Psoas muscle (tissue), 8 donors: ENCODE data around the gene ALB. TPM values are rescaled to one million over a fixed set of nuclear protein-coding genes. Genes with fewer than 3 reads are reported as not detected.

ENCODE experiments used
- ATAC-seq, 4 donors: fragments of 200-7000 bp; cut with Tn5 transposase; one replicate each; pipeline ENCODE4 v1.9.1; 2020; ENCODE audit warnings: moderate library complexity in 3 of 4, mild to moderate bottlenecking in 2 of 4
- DNase-seq, 2 donors: peaks; one replicate each; pipeline ENCODE4 v3.0.0-alpha.2; 2020
- H3K27ac ChIP-seq: fragments of 200-600 bp; one replicate; pipeline ENCODE4 v1.8.0; 2022
- H3K27me3 ChIP-seq, 3 donors: fragments of 200-600 bp in 1 of 3; one replicate each; pipeline versions ENCODE4 v1.6.1 to v1.8.0; 2013 to 2022; ENCODE audit warnings: low read length in 2 of 3, mild to moderate bottlenecking in 2 of 3, moderate library complexity in 1 of 3; ENCODE audit not compliant: insufficient read depth in 3 of 3
- H3K36me3 ChIP-seq, 2 donors: fragments of 200-600 bp in 1 of 2; one replicate each; pipeline versions ENCODE4 v1.6.1 to v1.8.0; 2013 to 2022; ENCODE audit warnings: low read depth in 1 of 2, mild to moderate bottlenecking in 1 of 2, moderate library complexity in 1 of 2; ENCODE audit not compliant: insufficient read depth in 1 of 2
- H3K4me1 ChIP-seq: fragments of 200-600 bp; one replicate; pipeline ENCODE4 v1.8.0; 2022
- H3K4me3 ChIP-seq: fragments of 200-600 bp; one replicate; pipeline ENCODE4 v1.8.0; 2022; ENCODE audit warnings: mild to moderate bottlenecking
- H3K9me3 ChIP-seq: fragments of 200-600 bp; one replicate; pipeline ENCODE4 v1.8.0; 2022
- WGBS, 3 donors: extraction: QIAGEN DNeasy Blood & Tissue Kit; methylation state at CpG; one replicate each; pipeline versions ENCODE4 v1.1.6 to v1.1.7; 2013; 5-methylcytosine and 5-hydroxymethylcytosine counted together
- intact Hi-C, 2 donors: fragments of 100-400 bp; cut with DNase I; formaldehyde crosslinking; loops; one replicate each; pipeline versions ENCODE4 v1.11.0 to v1.14.2; 2022
- polyA plus RNA-seq, 3 donors: library from polyadenylated mRNA; stranded (reverse); fragments of 200-250 nt; gene quantifications; one replicate each; pipeline ENCODE4 v1.2.3, GENCODE V29; 2013
- total RNA-seq, 4 donors: library from RNA; stranded (reverse); fragmentation: NEBNext Ultra II Directional in 2 of 4; extraction: Animal tissue kit (Norgen Biotek cat#: 25700) in 2 of 4; gene quantifications; one replicate each; pipeline versions ENCODE4 v1.2.1 to v1.2.4, GENCODE V29; 2021 to 2023
- TF ChIP-seq, protein P1 (sequence below): fragments of 200-600 bp; IDR thresholded peaks from one replicate; pipeline ENCODE4 v1.8.0; 2022; ENCODE audit warnings: antibody characterized with exemption
- donor health status: healthy with polysubstance abuse.
- donor health status: DM: no; HTN: no; CAD: no; lungs with moderate emphysema.
- donor health status: Bipolar disorder and iron deficiency.
- donor health status: healthy.
- donor health status: DM: yes; HTN: yes; CAD: no.
- donor health status: DM: no; HTN: no; CAD: no.
- donor health status: DM: no; HTN: no; CAD: no.
- donor health status: DM: yes; HTN: yes; CAD: no.

ALB gene
- total and polyA plus RNA-seq, 7 donors: 5.4 to 5.9 TPM; not detected in 5

DNA sequence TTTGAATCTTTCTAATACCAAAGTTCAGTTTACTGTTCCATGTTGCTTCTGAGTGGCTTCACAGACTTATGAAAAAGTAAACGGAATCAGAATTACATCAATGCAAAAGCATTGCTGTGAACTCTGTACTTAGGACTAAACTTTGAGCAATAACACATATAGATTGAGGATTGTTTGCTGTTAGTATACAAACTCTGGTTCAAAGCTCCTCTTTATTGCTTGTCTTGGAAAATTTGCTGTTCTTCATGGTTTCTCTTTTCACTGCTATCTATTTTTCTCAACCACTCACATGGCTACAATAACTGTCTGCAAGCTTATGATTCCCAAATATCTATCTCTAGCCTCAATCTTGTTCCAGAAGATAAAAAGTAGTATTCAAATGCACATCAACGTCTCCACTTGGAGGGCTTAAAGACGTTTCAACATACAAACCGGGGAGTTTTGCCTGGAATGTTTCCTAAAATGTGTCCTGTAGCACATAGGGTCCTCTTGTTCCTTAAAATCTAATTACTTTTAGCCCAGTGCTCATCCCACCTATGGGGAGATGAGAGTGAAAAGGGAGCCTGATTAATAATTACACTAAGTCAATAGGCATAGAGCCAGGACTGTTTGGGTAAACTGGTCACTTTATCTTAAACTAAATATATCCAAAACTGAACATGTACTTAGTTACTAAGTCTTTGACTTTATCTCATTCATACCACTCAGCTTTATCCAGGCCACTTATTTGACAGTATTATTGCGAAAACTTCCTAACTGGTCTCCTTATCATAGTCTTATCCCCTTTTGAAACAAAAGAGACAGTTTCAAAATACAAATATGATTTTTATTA lies 28.3 kb downstream of the ALB start:
- H3K27ac ChIP-seq: no peak overlapping the region
- ATAC-seq: no peak
- no peak for DNase-seq
- H3K36me3 ChIP-seq: no peaks in the 10 kb centered on the region
- TF ChIP-seq, protein P1, sequence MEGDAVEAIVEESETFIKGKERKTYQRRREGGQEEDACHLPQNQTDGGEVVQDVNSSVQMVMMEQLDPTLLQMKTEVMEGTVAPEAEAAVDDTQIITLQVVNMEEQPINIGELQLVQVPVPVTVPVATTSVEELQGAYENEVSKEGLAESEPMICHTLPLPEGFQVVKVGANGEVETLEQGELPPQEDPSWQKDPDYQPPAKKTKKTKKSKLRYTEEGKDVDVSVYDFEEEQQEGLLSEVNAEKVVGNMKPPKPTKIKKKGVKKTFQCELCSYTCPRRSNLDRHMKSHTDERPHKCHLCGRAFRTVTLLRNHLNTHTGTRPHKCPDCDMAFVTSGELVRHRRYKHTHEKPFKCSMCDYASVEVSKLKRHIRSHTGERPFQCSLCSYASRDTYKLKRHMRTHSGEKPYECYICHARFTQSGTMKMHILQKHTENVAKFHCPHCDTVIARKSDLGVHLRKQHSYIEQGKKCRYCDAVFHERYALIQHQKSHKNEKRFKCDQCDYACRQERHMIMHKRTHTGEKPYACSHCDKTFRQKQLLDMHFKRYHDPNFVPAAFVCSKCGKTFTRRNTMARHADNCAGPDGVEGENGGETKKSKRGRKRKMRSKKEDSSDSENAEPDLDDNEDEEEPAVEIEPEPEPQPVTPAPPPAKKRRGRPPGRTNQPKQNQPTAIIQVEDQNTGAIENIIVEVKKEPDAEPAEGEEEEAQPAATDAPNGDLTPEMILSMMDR: no peak
- no peaks in the 10 kb centered on the region for H3K27me3 ChIP-seq
- H3K9me3 ChIP-seq: no peaks in the 10 kb centered on the region
- no peak overlapping the region for H3K4me3 ChIP-seq
- no peaks in the 10 kb centered on the region for H3K4me1 ChIP-seq
- intact Hi-C loops: no loop called here
- WGBS, 3 donors: 71 to 83% (median 80%) methylated on average over 5 of the region's 5 CpGs

DNA sequence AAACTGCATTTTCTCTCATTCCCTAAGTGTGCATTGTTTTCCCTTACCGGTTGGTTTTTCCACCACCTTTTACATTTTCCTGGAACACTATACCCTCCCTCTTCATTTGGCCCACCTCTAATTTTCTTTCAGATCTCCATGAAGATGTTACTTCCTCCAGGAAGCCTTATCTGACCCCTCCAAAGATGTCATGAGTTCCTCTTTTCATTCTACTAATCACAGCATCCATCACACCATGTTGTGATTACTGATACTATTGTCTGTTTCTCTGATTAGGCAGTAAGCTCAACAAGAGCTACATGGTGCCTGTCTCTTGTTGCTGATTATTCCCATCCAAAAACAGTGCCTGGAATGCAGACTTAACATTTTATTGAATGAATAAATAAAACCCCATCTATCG lies 29.1 kb downstream of the ALB start:
- Histone ChIP-seq H3K4me1 (no peaks in the 10 kb centered on the region), H3K27me3 (no peaks in the 10 kb centered on the region), H3K9me3 (no peaks in the 10 kb centered on the region), H3K27ac (no peak overlapping the region), H3K4me3 (no peak overlapping the region), H3K36me3 (no peaks in the 10 kb centered on the region)
- intact Hi-C loops: no loop called here
- TF ChIP-seq, protein P1: no peak
- DNase-seq (no peak), ATAC-seq (no peak)
- 83 to 87% (median 86%) methylated on average over 2 of the region's 2 CpGs for WGBS, 3 donors

DNA sequence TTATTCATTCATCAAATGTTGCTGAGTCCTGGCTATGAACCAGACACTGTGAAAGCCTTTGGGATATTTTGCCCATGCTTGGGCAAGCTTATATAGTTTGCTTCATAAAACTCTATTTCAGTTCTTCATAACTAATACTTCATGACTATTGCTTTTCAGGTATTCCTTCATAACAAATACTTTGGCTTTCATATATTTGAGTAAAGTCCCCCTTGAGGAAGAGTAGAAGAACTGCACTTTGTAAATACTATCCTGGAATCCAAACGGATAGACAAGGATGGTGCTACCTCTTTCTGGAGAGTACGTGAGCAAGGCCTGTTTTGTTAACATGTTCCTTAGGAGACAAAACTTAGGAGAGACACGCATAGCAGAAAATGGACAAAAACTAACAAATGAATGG lies 30.2 kb downstream of the ALB start:
- no peak for ATAC-seq
- DNase-seq: no peak
- TF ChIP-seq, protein P1: no peak
- no peaks in the 10 kb centered on the region for H3K9me3 ChIP-seq
- H3K27me3 ChIP-seq: no peaks in the 10 kb centered on the region
- WGBS, 3 donors: 43 to 44% (median 43%) methylated on average over 3 of the region's 3 CpGs
- intact Hi-C loops: no loop called here
- no peak overlapping the region for H3K27ac ChIP-seq
- H3K36me3 ChIP-seq: no peaks in the 10 kb centered on the region
- no peak overlapping the region for H3K4me3 ChIP-seq
- no peaks in the 10 kb centered on the region for H3K4me1 ChIP-seq

DNA sequence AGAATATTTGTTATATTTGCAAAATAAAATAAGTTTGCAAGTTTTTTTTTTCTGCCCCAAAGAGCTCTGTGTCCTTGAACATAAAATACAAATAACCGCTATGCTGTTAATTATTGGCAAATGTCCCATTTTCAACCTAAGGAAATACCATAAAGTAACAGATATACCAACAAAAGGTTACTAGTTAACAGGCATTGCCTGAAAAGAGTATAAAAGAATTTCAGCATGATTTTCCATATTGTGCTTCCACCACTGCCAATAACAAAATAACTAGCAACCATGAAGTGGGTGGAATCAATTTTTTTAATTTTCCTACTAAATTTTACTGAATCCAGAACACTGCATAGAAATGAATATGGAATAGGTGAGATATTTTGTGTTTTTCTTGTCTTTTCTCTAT lies 31.9 kb downstream of the ALB start, which contains the start of gene AFP:
TSS of gene AFP (plus strand) at position 238 of the 400 bp plus-strand sequence. CDS start at position 280, 42 bp downstream.
- Histone ChIP-seq H3K4me1 (no peaks in the 10 kb centered on the region), H3K27me3 (no peaks in the 10 kb centered on the region), H3K4me3 (no peak within 1 kb of the TSS), H3K27ac (no peak within 1 kb of the TSS), H3K9me3 (no peaks in the 10 kb centered on the region), H3K36me3 (no peaks in the 10 kb centered on the region)
- WGBS, 3 donors: 77 to 82% (median 78%) methylated on average over 1 of the region's 1 CpG
- no peak for ATAC-seq
- intact Hi-C loops: no loop called here
- TF ChIP-seq, protein P1: no peak
- DNase-seq: no peak
